Neutrophil (primary cell): ENCODE results near the gene IQSEC1.

Experiments used
- H3K27ac ChIP-seq: fragments of 200-600 bp; sonication (generic); 2 replicates; pipeline ENCODE4 v1.5.1; 2016; ENCODE audit warnings: mild to moderate bottlenecking, moderate library complexity
- H3K27me3 ChIP-seq: fragments of 200-600 bp; sonication (generic); 2 replicates; pipeline ENCODE4 v1.6.0; 2016; ENCODE audit warnings: mild to moderate bottlenecking
- H3K36me3 ChIP-seq: fragments of 200-600 bp; sonication (generic); 2 replicates; pipeline ENCODE4 v1.5.1; 2017
- H3K4me1 ChIP-seq, 2 experiments: fragments of 200-600 bp in 1 of 2; sonication (generic) in 1 of 2; 1 replicate in 1 of 2; 2 replicates in 1 of 2; pipeline versions ENCODE4 v1.5.1 to v1.6.1; 2013 to 2016; ENCODE audit warnings: low read depth in 1 of 2, low read length in 1 of 2, mild to moderate bottlenecking in 1 of 2, moderate library complexity in 1 of 2; ENCODE audit not compliant: control insufficient read depth in 1 of 2, insufficient read depth in 1 of 2
- H3K4me3 ChIP-seq, 2 experiments: fragments of 200-600 bp in 1 of 2; sonication (generic) in 1 of 2; 1 replicate in 1 of 2; 2 replicates in 1 of 2; pipeline ENCODE4 v1.5.1; 2013 to 2016; ENCODE audit warnings: low read depth in 1 of 2, low read length in 1 of 2, mild to moderate bottlenecking in 1 of 2, moderate library complexity in 1 of 2
- H3K9me3 ChIP-seq: fragments of 200-600 bp; sonication (generic); 2 replicates; pipeline ENCODE4 v1.5.1; 2016
- CTCF ChIP-seq: fragments of 200-600 bp; sonication (generic); IDR thresholded peaks from 2 replicates; pipeline ENCODE4 v1.5.1; 2016; ENCODE audit warnings: antibody characterized with exemption

IQSEC1 gene

GRCh38 chr3:13016083-13016720 is 57.0 kb downstream of the IQSEC1 start:
- H3K9me3 ChIP-seq, result no peaks in the 10 kb centered on the region
- peaks cover 54 to 60% of the 10 kb centered on the region in 2 experiments for H3K4me1 ChIP-seq
- peak overlapping the region; percentile 98 for H3K27ac ChIP-seq
- no peaks in the 10 kb centered on the region for H3K27me3 ChIP-seq
- peaks cover 10% of the 10 kb centered on the region for H3K36me3 ChIP-seq
- peak overlapping the region; percentile 88 to 94 for H3K4me3 ChIP-seq
- TF ChIP-seq CTCF, result no peak

- TF ChIP-seq CTCF, result no peak
- Histone ChIP-seq H3K36me3 (peaks cover 10% of the 10 kb centered on the region), H3K9me3 (no peaks in the 10 kb centered on the region), H3K27me3 (no peaks in the 10 kb centered on the region), H3K27ac (peak overlapping the region; percentile 98), H3K4me3 (peak overlapping the region; percentile 88 to 94), H3K4me1 (peaks cover 61 to 67% of the 10 kb centered on the region in 2 experiments)
Measured at GRCh38 chr3:13015286-13016082, 57.7 kb downstream of the IQSEC1 start.

- Histone ChIP-seq H3K4me1 (peaks cover 68 to 74% of the 10 kb centered on the region in 2 experiments), H3K27me3 (no peaks in the 10 kb centered on the region), H3K4me3 (peak overlapping the region; percentile 88 to 94), H3K36me3 (peaks cover 14% of the 10 kb centered on the region), H3K27ac (peak overlapping the region; percentile 98), H3K9me3 (no peaks in the 10 kb centered on the region)
- TF ChIP-seq CTCF, result no peak
Measured at GRCh38 chr3:13014755-13015285, 58.4 kb downstream of the IQSEC1 start.

- peak overlapping the region; percentile 88 to 94 for H3K4me3 ChIP-seq
- peaks cover 16% of the 10 kb centered on the region for H3K36me3 ChIP-seq
- TF ChIP-seq CTCF, result no peak
- no peaks in the 10 kb centered on the region for H3K9me3 ChIP-seq
- peaks cover 74 to 80% of the 10 kb centered on the region in 2 experiments for H3K4me1 ChIP-seq
- H3K27ac ChIP-seq, result peak overlapping the region; percentile 98
- no peaks in the 10 kb centered on the region for H3K27me3 ChIP-seq
Measured at GRCh38 chr3:13013994-13014754, 59.1 kb downstream of the IQSEC1 start.

GRCh38 chr3:13013566-13013965 is 59.7 kb downstream of the IQSEC1 start:
- Histone ChIP-seq H3K27me3 (no peaks in the 10 kb centered on the region), H3K27ac (peak overlapping the region; percentile 98), H3K36me3 (peaks cover 22% of the 10 kb centered on the region), H3K9me3 (no peaks in the 10 kb centered on the region), H3K4me1 (peaks cover 80 to 86% of the 10 kb centered on the region in 2 experiments), H3K4me3 (peak overlapping the region; percentile 88 to 94)
- TF ChIP-seq CTCF, result no peak
